Breast epithelium (tissue), 3 donors: ENCODE results near the gene BPIFA3.

Source experiments
- CTCF ChIP-seq, 3 donors: fragments of 450-650 bp; IDR thresholded peaks; one replicate each; pipeline ENCODE4 v1.5.1; 2016 to 2017; ENCODE audit warnings: antibody characterized with exemption in 3 of 3, mild to moderate bottlenecking in 3 of 3, moderate library complexity in 3 of 3
- POLR2AphosphoS5 ChIP-seq, 3 donors: sonication (generic); formaldehyde crosslinking; IDR thresholded peaks; one replicate each; pipeline ENCODE4 v1.6.1; 2017; ENCODE audit warnings: antibody characterized with exemption in 3 of 3

DNA sequence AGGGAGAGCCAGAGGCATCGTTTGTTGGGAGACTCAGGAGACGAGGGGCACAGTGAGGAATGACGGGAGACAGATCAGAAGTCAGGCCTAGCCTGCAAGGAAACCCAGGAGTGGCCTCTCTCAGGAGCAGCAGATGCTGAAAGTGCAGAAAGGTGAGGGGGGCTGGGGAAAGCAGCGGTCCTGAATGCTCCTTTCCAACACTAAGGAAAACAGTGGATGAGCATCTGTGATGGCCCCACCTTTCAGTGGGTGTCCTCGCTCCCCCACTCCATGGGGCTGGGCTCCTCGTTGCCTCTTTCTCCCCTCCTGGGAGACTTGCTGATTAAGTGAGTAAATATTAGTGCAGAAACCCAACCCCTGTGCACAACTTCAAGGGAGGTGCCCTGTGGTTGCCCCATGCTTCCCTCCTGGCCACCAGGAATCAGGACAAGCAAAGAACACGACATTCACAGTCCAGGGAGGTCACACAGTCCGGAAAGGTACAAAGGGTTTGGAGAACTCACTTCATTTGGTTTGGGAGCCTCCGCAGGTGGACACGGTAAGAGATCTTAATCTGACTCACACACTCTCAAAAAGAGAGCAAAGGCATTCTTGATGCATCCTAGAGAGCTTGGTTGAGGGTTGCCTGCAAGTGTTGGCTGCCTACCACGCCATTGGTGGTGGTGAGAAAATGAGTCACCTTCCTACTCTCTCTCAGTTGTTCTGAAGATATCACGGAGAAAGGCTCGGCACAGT, 56.1 kb downstream of the BPIFA3 start:
- TF ChIP-seq POLR2AphosphoS5 (IDR thresholded peaks at IDR 0.05) (no peak), CTCF (IDR thresholded peaks at IDR 0.05) (no peak)
